HG03175 (cell line): ENCODE data around the gene TNKS1BP1.
"Not testable (repeated sequence)": the region's sequence is repeated elsewhere in the genome, so short reads cannot be mapped to it uniquely, and the experiment has no call there.

Source experiments
- ATAC-seq: cut with Tn5 transposase; IDR thresholded peaks from one replicate; pipeline ENCODE4 v1.9.1; 2021; ENCODE audit warnings: mild to moderate bottlenecking, moderate library complexity; ENCODE audit not compliant: unreplicated experiment

The TNKS1BP1 gene

DNA sequence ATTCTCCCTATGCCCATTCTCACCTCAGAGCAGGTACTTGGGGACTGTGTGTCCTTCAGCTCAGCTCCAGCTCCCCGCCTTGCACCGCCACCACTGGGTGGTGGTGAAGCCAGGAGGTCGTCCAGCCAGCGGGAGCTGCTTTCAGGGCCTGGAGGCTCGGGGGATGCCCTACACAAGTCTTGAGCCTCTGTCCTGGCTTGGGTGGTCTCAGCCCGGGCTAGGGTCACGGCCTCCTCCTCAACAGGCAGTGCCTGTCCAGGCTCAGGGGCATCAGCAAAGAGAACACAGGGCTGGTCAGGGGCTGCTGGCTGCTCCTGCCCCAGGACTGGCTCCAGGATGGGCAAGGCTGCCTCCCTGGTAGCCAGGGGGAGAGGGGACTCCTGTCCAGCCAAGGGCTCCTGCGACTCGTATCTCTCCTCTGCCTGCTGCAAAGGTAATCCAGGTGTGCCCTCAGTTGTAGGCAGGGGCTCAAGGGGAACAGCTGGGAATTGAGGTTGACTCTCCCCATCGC lies 12.2 kb downstream of the TNKS1BP1 start:
- ATAC-seq, result no peak

DNA sequence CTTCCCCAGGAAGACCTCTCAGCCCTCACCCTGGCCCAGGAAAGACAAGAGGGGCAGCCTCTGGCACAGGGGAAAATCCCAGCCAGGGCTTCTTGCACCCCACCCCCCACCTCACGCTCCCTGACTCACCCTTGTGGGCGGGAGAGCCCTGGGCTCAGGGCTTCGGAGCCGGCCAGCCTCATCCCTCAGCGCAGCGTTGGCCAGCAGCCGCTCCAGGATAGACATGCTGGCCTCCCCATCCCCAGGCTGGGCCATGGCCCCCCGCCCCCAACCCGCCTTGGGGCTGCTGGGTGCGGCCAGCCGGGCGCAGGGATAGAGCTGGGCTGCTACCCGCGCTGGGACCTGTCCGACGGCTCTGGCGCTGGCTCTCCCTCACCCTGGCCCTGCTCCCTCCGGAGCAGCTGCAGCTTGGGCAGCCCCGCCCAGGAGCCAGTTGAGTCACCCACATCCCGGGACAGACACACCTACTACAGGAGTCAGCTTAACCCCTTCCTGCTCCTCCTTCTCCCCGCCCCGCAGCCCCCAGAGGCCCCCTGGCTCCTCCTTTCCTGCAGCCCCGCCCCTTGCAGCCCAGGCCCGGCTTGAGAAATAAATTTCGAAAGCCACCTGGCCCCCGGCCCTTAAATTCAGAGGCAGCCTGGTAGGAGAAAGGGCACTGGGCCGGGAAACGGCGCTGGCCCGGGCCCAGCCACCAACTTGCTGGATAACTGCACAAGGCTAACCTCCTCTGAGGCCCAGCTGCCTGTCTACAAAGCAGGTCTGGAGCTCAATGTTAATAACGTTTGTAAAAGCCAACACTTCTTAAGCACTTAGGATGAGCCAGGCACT lies 13.4 kb downstream of the TNKS1BP1 start:
- peak; percentile 88 for ATAC-seq

DNA sequence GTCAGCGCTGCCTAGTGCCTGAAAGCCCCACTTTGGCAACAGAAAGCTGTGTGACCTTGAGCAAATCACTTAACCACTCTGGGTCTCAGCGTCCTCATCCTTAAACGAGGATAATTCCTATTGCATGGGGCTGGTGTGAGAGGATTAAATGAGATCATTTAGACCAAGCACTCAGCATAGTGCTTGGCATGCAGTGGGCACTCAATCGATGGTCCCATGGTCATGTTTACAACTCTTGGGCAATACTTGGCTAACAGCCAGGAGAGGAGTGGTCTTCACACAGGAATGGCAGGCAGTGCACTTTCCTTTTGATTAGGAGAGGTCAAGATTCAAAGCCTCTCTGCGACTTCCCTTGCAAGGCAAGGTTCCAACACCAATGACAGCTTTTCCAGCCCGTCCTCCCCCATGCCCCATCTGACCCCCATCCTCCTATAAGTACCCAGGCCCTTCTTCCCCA lies 14.1 kb downstream of the TNKS1BP1 start:
- no peak for ATAC-seq

DNA sequence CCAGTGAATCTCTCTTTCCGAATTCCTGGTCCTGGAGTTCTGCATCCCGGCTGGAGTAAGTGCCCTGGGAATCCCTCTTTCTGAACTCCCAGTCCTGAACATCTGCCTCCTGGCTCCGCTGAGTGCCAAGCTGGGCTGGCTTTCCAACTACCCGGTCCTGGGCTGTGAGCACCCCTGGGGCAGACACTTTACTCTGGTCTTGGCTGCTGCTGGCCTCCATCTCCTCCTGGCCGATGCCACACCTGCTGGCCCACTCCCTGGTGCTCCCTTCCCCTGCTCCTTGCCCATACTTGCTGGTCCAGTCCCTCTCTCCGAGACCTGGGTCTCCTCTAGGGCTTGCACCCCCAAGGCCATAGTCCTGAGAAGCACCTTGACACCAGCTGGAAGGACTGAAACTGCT lies 14.7 kb downstream of the TNKS1BP1 start:
- ATAC-seq, result no peak

DNA sequence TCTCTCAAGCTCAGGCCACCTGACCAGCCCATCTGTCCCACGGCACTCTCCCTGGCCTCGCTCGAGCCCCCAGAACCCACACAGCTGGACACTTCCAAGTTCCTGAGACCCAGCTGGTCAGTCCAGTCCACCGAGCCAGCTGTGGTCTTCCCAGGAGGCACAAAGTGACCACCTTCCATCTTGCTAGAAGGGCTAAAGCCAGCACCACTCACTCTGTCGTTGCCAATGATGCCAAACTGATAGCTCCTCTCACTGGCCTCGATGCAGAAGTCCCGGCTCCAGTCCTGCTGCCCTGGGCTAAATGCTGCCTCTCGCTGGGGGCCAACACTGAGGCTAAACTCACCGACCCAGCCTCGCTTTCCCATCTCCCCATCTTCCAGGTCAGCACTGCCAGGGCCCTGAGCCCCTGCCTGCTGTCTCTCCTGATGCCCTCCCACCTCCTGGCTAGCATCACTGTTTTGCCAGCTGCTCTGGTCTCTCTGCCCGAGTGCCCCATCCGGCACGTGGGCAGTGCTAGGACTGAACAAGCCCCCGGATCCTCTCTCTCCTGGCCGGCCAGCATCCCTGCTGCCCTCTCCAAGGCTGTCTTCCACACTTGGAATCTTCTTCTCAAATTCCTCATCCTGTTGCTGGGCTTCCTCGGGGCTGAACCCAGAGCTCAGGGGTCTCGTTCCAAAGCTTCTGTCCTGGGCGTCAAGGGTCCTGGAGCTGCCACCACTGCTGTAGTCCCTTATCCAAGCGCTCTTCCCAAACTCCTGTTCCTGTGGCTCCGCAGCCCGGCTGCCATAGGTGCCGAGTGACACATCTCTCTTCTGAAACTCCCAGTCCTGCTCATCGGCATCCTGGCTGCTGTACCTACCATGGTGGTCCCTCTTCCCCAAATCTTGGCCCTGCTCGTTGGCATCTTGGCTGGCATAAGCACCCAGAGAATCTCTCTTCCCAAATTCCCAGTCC lies 15.4 kb downstream of the TNKS1BP1 start:
- no peak for ATAC-seq

DNA sequence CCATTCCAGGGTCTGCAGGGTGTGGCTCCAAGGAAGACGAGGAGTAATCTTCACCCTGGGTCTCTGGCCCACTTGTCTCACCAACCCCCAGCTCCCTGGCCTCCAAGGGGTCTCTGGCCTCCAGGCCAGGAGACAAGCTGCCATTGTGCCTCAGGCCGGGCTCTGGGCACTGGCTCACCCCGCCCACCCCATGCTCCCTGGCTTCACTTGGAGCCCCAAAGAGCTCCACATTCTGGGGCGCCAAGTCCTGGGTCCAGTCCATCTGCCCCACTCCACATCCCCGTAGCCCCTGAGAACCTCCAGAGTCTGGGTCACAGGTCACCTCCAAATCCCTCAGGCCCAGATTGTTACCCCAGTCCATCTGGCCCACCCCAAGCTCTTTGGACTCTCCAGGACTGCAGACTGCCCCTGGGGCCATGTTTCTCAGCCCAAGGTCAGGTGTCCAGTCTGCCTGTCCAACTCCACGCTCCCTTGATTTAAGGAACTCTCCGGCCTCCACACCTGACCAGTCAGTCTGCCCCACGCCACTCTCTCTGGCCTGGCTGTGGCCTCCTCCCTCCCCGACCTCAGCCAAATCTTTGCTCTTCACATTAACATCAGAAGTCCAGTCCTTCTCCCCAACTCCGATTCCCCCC lies 16.2 kb downstream of the TNKS1BP1 start:
- no peak for ATAC-seq

DNA sequence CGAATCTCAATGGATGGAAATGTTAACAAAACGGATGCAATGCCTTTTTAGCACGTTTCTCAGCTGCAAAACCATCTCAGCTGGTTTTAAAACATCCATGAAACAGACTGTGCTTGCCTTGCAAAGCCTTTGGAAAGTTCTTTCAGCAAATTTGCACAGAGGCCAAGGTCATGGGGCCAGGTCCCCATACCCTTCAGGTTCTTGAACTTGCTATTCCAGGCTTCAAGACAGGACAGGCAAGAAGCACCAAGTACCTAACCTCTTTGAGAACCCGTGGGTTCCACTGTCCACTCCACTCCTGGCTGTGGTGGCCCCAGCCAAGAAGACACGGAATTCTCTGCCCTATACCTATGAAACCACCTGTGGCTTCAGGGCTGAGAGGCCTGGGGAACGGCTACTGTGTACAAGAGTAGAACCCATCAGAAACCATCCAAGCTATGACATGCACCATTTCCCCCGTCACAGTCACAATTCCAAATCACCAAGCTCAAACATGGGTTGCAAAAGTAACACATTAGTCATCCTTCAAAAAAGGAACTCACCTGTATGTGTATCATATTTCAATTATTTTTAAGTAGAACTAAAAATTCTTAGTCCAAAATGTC lies 17.0 kb downstream of the TNKS1BP1 start:
- no peak for ATAC-seq

DNA sequence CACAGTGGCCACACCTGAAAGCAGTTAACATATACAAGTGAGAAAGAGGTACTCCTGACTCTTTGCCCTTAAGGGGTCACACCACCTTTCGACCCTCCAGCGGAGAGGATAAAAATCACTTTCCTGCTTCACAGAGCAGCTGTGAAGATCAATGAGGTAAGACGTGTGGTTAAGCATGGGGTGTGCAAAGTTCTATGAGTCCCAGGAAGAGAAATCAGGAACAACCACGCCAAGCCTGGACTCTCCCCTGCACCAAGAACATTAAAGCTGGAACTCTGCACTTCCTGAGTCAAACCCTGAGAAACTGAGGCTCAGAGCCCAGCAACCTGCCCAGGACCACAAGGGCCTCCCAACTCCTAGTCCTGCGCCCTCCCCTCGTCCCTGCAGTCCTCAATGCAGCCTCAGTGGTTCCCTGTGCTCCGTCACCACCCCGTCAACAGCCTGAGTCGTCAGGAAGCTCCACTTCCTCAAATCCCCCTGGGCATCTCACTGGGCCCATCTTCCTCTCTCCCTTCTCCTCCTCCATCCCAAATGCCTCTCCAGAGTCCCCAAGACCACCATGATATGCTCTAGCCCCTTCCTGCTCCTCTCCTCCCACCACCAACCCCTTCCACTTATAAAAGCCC lies 17.7 kb downstream of the TNKS1BP1 start:
- ATAC-seq, result no peak

DNA sequence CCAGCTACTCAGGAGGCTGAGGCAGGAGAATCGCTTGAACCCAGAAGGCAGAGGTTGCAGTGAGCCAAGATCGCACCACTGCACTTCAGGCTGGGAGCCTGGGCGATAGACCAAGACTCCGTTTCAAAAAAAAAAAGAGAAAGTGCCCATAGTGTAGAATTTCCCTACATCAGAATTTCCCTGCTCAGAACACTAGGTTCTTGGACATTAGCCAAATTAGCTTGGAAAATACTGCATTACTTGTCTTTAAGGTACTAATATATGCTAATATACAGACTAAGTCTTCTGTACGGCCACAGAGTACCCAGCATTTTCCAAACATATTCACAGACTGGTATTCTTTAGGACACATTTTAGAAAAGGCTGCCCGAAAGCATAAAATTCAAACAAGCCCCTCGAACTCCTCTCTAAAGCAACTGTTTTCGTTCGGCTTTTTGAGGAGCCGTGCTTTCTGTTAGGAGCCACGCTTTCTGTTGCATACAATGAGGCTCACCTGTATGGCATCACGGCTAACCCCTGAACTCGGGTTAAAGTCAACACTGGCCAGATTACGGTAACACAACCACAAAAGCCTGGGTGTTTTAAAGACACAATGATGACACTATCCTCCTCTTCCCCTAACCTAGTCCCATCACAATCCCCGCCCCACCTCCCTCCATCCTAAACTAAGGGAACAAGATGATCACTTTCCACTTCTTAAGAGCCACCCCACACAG lies 18.4 kb downstream of the TNKS1BP1 start:
- ATAC-seq, result no peak

DNA sequence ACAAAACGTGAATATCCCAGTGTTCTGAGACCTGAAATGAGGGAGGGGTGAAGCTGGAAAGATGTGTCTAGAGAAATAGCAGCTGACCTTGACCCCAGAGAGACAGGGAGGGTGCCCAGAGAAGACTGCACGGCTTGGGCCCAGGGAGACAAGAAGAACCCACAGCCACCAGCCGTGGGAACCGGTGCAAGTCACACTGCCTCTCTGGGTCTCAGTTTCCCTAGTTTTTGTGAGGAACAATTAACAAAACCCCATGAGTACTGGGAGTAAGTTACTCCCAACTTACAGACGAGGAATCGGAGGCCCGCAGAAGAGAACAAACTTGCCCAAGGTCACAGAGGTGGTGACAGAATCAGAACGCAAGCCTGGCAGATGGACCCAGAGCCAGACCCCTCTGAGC lies 19.2 kb downstream of the TNKS1BP1 start:
- ATAC-seq, result no peak

DNA sequence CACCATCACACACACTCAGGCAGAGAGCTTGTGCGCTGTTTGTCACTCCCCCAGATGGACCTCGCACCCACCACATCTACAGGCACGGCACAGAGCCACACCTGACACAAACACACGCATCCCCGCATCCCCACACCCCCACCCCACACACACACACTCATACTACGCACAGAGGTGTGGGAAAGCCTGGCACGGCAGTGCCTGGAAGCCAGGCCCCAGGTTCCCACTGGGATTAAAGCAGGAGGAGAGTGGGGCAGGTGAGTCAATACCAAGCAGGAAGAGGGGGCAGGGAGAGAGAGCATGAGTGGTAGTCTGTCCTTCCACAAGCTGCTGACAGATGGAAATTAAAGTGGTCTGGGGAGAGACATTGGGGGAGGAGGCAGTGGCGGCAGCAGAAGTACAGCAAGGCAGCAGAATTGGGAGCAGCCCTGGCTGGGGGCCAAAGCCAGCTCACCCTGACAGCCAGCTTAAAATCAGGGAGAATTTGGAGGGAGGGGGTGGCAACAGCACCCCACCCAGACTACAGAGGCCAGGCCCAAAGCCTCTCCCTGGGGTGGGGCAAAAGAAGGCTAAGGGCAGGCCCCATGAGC lies 20.7 kb downstream of the TNKS1BP1 start:
- no peak for ATAC-seq

DNA sequence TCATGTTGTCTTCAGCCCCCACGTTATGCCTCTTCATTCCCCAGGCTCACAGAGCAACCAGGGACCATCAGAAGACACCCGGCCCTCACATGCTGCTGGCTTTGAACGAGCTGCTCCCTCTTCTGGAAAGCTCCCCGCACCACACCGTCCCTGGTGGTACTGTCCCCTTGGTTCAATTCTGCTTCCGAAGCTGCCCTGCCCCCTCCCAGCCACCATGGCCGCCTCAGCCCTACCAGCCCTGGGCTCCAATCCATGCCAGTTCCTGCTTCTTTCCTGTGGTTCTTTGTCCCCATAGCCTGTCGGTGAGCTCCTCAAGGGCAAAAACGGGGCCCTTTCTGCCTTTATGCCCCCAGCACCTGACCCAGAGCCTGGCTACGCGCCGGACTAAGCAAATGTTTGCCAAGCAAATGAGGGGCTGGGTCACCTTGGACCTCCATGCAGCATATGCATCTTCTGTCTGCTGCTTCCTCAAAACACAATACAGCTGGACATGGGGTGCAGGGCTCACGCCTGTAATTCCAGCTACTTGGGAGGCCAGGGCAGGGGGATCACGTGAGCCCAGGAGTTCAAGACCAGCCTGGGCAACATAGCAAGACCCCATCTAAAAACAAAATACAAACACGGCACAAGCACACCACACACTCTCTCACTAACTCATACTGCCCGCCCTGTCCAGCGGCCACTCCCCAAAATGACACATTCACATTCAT lies 21.3 kb downstream of the TNKS1BP1 start:
- no peak for ATAC-seq

DNA sequence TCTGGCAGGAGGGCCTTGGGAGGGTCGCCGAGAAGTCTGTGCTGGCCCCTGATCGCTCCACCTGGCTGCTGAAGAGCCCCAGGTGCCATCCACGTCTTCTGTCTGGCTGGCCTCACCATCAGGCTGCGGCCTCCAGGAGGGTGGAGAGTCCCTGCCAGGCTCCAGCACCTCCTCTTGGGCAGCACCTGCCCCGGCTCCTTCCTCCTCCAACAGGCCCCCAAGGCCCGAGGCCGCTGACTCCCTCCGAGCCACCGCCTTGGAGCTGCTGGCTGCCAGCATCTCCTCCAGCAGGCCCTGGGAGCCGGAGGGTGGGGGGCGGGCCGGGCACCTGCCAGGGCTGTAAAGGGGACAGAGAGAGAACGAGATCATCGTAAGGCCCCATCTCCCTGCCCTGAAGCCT lies 22.3 kb downstream of the TNKS1BP1 start:
- ATAC-seq, result no peak

DNA sequence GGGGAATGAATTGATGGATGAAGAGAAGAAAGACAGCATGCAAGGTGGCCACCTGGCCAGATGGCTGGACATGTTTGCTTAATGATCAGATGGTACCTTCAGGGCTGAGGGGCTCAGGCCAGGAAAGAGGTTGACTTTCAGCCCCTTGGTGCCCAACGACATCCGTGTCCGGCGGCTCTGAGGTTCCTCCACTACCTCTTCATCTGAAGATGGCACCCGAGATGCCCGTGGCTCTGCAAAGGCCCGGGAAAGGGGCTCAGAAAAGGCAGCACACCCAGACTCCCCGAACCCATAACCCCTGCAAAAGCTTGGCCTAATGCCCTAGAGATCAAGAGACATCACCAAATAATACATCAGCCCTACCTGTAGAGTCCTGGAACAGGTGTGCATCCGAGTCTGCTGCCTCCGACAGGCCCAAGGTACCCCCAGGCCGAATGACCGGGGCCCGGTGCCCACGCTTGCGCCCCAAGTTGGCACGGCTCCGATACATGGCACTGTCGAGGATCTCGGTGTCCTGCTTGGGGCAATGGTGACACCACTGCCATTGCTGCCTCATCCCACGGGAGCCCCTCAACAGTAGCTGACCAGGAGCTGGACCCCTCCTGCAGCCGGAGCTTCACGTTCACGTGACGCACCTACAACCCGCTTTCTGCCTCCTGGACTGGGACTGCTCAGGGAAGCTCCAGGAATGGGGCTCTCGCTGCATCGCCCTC lies 22.9 kb downstream of the TNKS1BP1 start:
- no peak for ATAC-seq

DNA sequence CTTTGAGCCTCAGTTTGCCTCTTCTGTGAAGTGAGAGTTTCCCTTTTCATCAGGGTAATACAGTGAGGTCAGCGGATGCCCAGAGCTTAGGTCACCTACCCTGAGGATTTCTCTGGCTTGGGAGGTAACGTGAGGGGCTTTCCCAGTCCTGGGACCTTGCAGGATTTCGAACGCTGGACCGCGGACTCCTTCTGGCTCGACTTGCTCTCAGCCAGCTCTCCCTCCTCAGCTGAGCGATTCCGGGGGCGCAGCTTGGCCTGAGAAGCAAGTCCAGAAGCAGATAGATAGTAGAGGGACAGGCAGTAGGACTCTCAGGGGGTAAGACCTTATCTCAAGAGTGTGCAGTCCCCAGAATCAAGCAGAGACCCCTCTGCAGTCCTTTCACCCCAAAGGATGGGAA lies 24.0 kb downstream of the TNKS1BP1 start:
- ATAC-seq, result no peak

DNA sequence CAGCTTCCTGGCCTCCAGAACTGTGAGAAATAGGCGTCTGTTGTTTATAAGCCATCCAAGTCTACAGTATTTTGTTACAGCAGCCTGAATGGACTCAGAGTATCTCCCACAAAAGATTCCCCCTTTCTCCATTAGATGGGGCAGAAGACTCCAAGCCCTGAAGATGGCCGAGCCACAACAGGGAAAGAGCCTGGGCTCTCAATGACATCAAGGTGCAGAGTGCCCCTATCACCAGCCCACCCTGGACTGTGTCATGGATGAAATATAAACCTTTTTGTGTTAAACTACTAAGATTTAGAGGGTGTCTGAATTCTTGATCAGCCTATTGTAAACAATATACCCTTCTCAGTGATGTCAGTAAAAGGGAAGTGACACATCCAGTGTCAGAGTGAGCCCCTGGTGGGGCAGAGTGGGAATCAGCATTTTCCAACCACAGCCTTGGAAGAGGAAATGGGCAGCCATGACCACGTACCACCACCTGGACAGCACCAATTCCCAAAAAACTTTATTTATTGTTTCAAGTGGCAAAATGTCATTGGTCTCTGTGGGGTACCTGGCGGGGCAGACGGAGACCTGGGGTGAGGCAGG lies 25.5 kb downstream of the TNKS1BP1 start:
- no peak for ATAC-seq

DNA sequence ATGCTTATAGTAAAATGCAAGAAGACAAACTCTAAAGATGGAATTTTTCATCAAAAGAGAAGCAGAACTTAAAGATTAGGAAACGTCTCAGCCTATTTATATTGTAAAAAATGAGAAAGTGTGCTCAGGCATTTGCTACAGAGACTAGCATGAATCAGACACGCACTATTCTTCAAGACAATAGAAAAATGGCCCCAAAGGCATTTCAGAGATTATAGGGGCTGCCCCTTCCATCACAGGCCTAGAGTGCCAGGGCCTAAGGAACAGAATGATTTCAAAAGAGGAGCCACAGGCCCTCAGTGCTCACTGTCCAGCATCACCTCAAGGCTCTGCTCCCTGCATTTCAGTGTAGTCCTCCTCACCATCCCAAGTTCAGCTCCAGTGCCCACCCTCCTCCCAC lies 27.5 kb downstream of the TNKS1BP1 start:
- ATAC-seq, result no peak

DNA sequence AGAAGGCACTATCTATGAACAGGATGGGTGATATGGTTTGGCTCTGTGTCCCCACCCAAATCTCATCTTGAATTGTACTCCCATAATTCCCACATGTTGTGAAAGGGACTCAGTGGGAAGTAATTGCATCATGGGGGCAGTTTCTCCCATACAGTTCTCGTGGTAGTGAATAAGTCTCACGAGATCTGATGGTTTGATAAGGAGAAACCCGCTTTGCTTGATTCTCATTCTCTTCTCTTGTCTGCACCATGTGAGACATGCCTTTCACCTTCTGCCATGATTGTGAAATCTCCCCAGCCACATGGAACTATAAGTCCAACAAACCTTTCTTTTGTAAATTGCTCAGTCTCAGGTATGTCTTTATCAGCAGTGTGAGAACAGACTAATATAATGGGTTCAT lies 28.5 kb downstream of the TNKS1BP1 start:
- ATAC-seq, result not testable (repeated sequence)
